HG02840 (cell line): ENCODE results near the gene BBX.

Experiments used
- ATAC-seq: cut with Tn5 transposase; IDR thresholded peaks from one replicate; pipeline ENCODE4 v1.9.1; 2021; ENCODE audit warnings: mild to moderate bottlenecking, moderate library complexity, moderate number of reproducible peaks; ENCODE audit not compliant: unreplicated experiment, low FRiP score

Gene BBX

GRCh38 chr3:107858876-107859275 is 336.1 kb downstream of the BBX start:
- ATAC-seq: no peak
